Measurements from ENCODE around the gene KDM1A.

KDM1A gene

DNA sequence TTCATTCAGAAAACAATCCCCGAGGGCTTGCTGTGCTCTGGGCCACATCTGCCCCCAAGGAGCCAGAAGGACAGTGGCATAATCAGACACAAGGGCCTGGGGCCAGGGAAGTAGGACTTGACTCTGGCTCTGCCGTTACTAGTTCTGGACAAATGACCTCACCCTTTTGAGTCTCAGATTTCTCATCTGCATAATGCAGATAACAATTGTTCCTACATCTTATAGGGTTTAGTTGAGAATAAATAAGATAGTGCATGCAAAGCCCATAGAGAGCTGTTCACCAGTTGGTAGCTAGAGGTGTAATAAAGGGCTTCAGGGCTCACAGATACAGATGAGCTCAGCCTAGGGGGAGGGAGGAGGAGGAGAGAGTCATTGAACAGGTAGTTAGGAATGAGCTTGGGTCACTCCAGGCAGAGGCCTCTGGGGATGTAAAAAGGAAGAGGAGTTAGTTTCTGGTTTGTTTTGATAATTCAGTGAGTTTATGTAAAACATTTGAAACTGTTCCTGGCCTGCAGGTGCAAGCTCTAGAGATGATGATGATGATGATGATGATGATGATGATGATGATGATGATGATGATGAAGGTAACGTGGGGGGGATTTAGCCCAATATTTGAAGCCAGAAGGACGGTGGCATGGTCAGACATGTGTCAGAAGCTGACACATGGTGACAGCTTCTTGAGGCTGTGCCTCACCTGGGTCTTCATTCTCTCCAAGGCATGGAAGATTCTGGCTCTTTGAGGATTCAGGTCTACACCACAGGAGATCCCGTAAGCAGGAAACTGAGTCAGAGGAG, 47.5 kb upstream of the KDM1A start:
- TF ChIP-seq EZH2phosphoT487 (IDR thresholded peaks at IDR 0.05; ENCODE audit: low read length) (no peak), EZH2 (optimal IDR thresholded peaks at IDR 0.05; ENCODE audit: low read depth, low read length) (no peak), CTCF (IDR thresholded peaks at IDR 0.05; ENCODE audit: low read length) (no peak)
- Histone ChIP-seq H2AFZ (ENCODE audit: low read length) (no peak overlapping the region), H3K9ac (ENCODE audit: low read length) (no peak overlapping the region), H3K9me2 (replicated peaks; ENCODE audit: insufficient read depth, low read length) (no peaks in the 10 kb centered on the region), H3K9me3 (replicated peaks; ENCODE audit: insufficient read depth, low read length) (no peaks in the 10 kb centered on the region), H3K4me2 (ENCODE audit: low read depth, low read length) (no peak overlapping the region), H3K36me3 (replicated peaks; ENCODE audit: insufficient read depth, low read length) (no peaks in the 10 kb centered on the region), H3K27me3 (replicated peaks; ENCODE audit: insufficient read depth, low read length) (peaks cover 60% of the 10 kb centered on the region), H3K4me3 (ENCODE audit: low read length) (no peak overlapping the region), H3K79me2 (ENCODE audit: low read length) (no peaks in the 10 kb centered on the region), H3K27ac (ENCODE audit: low read length) (no peak overlapping the region), H3F3A (ENCODE audit: insufficient read depth, low read length) (no peaks in the 10 kb centered on the region), H4K20me1 (ENCODE audit: insufficient read depth, low read length) (no peaks in the 10 kb centered on the region), H3K4me1 (ENCODE audit: low read length) (no peaks in the 10 kb centered on the region)
- no peak for DNase-seq

GRCh38 chr1:22972760-22973159, 46.5 kb upstream of the KDM1A start, which contains the start of gene LACTBL1:
TSS of gene LACTBL1 (minus strand) at chr1:22972866. CDS start at chr1:22972316, 550 bp downstream.
- DNase-seq, result no peak
- Histone ChIP-seq H3K4me3 (ENCODE audit: low read length) (no peak within 1 kb of the TSS), H3K79me2 (ENCODE audit: low read length) (no peaks in the 10 kb centered on the region), H3K9me2 (replicated peaks; ENCODE audit: insufficient read depth, low read length) (no peaks in the 10 kb centered on the region), H3K36me3 (replicated peaks; ENCODE audit: insufficient read depth, low read length) (no peaks in the 10 kb centered on the region), H3K9me3 (replicated peaks; ENCODE audit: insufficient read depth, low read length) (no peaks in the 10 kb centered on the region), H3K27ac (ENCODE audit: low read length) (no peak within 1 kb of the TSS), H3F3A (ENCODE audit: insufficient read depth, low read length) (no peaks in the 10 kb centered on the region), H4K20me1 (ENCODE audit: insufficient read depth, low read length) (no peaks in the 10 kb centered on the region), H3K9ac (ENCODE audit: low read length) (no peak within 1 kb of the TSS), H3K4me2 (ENCODE audit: low read depth, low read length) (no peak within 1 kb of the TSS), H2AFZ (ENCODE audit: low read length) (no peak within 1 kb of the TSS), H3K27me3 (replicated peaks; ENCODE audit: insufficient read depth, low read length) (peaks cover 59% of the 10 kb centered on the region), H3K4me1 (ENCODE audit: low read length) (no peaks in the 10 kb centered on the region)
- no peak for TF ChIP-seq EZH2 (optimal IDR thresholded peaks at IDR 0.05; ENCODE audit: low read depth, low read length)
- no peak for TF ChIP-seq CTCF (IDR thresholded peaks at IDR 0.05; ENCODE audit: low read length)
- no peak for TF ChIP-seq EZH2phosphoT487 (IDR thresholded peaks at IDR 0.05; ENCODE audit: low read length)

GRCh38 chr1:22975694-22976093, 43.6 kb upstream of the KDM1A start:
- peaks cover 40% of the 10 kb centered on the region for H3K27me3 ChIP-seq (replicated peaks; ENCODE audit: insufficient read depth, low read length)
- no peak overlapping the region for H3K27ac ChIP-seq (ENCODE audit: low read length)
- H3K4me2 ChIP-seq (ENCODE audit: low read depth, low read length), result no peak overlapping the region
- no peaks in the 10 kb centered on the region for H3F3A ChIP-seq (ENCODE audit: insufficient read depth, low read length)
- TF ChIP-seq EZH2 (optimal IDR thresholded peaks at IDR 0.05; ENCODE audit: low read depth, low read length), result no peak
- no peak for TF ChIP-seq EZH2phosphoT487 (IDR thresholded peaks at IDR 0.05; ENCODE audit: low read length)
- no peak for TF ChIP-seq CTCF (IDR thresholded peaks at IDR 0.05; ENCODE audit: low read length)
- H3K9me3 ChIP-seq (replicated peaks; ENCODE audit: insufficient read depth, low read length), result no peaks in the 10 kb centered on the region
- H3K4me1 ChIP-seq (ENCODE audit: low read length), result no peaks in the 10 kb centered on the region
- H3K4me3 ChIP-seq (ENCODE audit: low read length), result no peak overlapping the region
- H4K20me1 ChIP-seq (ENCODE audit: insufficient read depth, low read length), result no peaks in the 10 kb centered on the region
- H3K36me3 ChIP-seq (replicated peaks; ENCODE audit: insufficient read depth, low read length), result no peaks in the 10 kb centered on the region
- H2AFZ ChIP-seq (ENCODE audit: low read length), result no peak overlapping the region
- no peak overlapping the region for H3K9ac ChIP-seq (ENCODE audit: low read length)
- H3K9me2 ChIP-seq (replicated peaks; ENCODE audit: insufficient read depth, low read length), result no peaks in the 10 kb centered on the region
- H3K79me2 ChIP-seq (ENCODE audit: low read length), result no peaks in the 10 kb centered on the region
- no peak for DNase-seq

Measured in MM.1S (cell line).